GM15510 (cell line): ENCODE measurements around the gene OLFML3.

ENCODE experiments used
- POLR2A ChIP-seq: IDR thresholded peaks from 3 replicates; pipeline ENCODE4 v1.6.1; 2011; ENCODE audit warnings: borderline replicate concordance; ENCODE audit not compliant: insufficient read length; ENCODE audit errors: extremely low read depth

The OLFML3 gene

DNA sequence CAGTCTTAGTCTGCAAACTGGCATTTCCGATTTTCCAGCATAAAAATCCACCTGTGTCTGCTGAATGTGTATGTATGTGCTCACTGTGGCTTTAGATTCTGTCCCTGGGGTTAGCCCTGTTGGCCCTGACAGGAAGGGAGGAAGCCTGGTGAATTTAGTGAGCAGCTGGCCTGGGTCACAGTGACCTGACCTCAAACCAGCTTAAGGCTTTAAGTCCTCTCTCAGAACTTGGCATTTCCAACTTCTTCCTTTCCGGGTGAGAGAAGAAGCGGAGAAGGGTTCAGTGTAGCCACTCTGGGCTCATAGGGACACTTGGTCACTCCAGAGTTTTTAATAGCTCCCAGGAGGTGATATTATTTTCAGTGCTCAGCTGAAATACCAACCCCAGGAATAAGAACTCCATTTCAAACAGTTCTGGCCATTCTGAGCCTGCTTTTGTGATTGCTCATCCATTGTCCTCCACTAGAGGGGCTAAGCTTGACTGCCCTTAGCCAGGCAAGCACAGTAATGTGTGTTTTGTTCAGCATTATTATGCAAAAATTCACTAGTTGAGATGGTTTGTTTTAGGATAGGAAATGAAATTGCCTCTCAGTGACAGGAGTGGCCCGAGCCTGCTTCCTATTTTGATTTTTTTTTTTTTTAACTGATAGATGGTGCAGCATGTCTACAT lies 2.5 kb upstream of the OLFML3 start:
- TF ChIP-seq POLR2A: no peak

DNA sequence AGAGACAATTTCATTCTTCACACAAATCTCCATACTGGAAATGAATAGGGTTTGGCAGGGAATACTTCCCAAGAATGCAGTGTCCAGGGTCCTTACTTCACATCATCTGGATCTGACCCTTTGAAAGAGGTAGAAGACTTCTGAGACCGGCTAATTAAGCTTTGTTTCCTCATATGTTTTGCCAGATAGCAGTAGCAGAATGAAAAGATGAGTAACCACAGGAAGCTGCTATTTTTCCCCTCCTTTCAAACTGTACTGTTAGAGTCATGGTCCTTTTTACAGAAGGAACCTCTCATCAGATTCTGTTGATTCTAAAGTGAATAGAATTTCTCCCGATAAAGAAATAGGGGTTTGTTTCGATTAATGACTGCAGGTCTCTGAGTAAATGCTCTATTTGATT lies 1.4 kb upstream of the OLFML3 start:
- TF ChIP-seq POLR2A: no peak

DNA sequence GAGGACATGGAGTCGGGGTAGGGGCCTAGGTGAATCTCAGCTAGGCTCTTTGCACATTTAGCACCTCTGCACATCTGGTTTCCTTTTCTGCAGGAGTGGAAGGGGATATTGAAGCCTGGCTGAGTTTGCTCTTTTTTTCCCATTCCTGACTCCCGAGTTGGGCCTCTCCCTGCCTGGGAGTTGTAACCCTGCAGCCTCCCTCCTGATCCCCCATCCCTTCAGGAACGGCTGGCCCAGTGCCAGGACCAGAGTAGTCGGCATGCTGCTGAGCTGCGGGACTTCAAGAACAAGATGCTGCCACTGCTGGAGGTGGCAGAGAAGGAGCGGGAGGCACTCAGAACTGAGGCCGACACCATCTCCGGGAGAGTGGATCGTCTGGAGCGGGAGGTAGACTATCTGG lies 836 bp downstream of the OLFML3 start:
- TF ChIP-seq POLR2A: no peak

DNA sequence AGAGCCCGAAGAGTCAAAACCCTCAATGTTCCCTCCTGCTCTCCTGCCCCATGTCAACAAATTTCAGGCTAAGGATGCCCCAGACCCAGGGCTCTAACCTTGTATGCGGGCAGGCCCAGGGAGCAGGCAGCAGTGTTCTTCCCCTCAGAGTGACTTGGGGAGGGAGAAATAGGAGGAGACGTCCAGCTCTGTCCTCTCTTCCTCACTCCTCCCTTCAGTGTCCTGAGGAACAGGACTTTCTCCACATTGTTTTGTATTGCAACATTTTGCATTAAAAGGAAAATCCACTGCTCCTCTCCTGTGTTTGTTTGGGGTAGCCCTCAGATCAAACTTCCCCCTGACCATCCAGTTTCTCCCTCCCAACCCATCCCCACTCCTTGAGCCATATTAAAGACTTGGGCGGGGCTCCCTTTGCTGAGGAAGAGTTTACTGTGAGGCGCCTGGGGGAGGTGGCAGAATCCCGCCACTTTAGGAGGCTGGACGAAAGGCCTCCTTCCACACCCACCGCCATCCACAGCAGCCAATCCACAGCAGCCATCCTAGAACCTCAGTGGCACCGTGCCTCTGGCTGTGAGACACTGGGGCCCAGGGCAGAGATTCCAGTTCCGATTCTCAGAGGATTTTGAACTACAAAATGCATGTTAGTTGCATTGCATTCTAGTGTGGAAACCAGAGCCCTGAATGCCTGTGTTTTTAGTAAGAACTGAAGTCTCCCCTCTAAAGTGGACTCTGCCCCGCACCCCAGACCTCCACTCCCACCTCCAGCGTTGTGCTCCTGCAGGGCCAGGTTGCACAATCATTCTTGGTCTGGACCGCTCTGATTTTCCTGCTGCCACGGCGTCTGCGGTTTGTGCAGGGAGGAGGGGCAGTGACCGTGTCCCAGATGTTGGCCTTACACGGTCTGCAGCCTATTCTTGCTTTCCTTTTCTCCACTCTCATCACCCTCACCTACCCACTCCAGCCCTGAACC lies 3.0 kb downstream of the OLFML3 start:
- TF ChIP-seq POLR2A: no peak

DNA sequence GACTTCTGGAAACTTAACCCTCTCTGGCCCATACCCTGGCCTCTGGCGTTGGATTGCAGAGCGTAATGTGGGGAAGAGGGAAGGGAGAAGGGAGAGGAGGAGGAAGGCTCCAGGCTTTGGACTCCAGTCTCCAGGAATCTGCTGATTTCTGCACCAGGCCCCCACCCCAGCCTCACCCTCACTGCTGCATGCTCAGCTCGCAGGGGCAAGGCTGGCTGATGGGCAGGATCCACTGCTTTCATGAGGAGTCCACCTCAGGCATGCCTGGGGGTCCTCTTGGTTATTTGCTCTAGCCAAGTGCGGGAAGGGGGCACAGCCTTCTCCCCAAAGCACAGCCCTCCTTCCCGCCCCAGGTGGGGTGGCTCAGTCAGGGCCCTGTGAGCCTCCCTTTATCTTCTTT lies 3.7 kb downstream of the OLFML3 start:
- TF ChIP-seq POLR2A: no peak

DNA sequence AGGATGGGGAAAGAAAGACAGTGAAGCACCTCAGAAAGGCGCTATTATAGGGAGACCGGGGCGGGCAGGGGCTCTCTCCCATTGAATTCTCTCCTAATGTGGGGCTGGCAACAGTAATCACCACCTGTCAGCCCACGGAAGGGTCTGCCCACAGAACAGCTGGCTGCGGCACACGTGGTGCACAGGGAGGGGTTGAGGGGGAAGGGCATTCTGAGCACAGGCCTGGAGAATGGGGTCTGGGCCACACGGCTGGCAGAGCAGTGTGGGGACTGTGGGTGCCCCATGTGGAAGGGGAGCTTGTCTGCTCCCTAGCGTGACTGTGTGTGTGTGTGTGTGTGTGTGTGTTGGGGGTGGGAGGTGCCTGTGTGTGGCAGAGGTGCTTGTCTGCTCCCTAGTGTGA lies 4.1 kb downstream of the OLFML3 start:
- TF ChIP-seq POLR2A: no peak

DNA sequence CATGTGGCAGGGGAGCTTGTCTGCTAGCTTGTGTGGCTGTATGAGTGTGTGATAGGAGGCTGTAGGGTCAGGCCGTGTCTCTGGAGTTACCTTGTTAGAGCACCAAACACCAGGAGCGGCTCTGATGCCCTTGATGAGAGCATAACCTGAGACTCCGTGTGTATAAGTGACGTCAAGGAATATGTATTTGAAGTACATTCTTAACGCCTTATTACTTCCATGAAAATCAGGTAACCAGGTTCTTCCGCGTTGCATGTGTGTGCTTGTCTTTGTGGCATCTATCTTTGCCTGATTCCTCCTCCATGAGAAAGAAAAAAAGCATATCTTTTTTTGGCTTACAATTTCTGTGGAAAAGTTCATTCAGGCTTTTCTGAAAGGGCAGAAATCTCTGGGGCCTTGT lies 4.6 kb downstream of the OLFML3 start:
- no peak for TF ChIP-seq POLR2A

DNA sequence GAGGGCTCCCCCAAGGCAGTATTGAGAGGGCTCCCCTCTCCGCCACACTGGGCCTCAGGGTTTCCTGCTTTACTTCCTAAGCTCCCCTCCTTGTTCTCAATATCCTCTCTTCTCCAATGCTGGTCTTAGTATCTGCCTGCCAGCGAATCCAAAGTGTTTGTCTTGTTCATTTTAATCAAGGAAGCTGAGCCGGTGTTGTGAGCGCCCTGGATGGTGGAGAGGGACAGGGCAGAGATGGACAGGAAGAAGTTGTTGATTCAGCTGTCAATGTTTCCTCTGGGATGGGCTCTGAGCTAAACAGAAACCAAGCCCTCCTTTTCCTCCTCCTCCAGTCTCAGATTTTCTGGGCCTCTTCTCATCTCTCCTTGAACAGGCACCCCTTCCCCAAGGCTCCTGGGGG lies 5.4 kb downstream of the OLFML3 start:
- TF ChIP-seq POLR2A: no peak

DNA sequence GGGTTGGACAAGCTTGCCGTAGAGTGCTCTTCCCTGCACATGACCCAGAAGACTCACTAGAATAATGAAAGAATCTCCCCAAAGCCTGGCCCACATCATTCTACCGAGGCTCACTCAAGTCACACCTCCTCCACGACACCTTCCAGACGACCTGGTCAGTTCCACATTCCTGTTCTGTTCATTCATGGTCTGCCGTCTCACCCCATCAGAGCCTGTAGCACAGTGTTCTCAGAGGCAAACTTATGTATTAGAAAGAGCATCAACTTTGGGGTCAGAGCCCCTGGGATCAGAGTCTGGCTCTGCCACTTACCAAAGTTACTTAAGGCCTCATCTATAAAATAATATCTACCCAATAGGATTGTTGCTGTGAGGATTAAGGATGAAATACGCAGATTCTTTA lies 7.5 kb downstream of the OLFML3 start:
- no peak for TF ChIP-seq POLR2A

DNA sequence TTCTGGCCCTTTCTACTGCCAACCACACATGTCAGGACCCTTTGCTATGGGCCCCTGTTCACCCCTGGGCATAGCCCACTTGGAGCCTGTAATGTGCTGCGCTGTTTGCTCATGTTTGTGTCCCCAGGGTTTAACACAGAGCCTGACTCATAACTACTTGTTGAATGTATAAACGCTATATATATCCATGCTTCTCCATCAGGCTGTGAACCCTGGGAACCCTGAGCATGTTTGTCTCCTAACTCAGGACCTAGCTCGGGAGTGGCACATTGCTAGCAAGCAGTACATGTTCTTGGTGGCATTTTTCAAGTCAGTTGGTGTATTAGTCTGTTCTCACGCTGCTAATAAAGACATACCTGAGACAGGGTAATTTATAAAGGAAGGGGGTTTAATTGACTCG lies 8.0 kb downstream of the OLFML3 start:
- TF ChIP-seq POLR2A: no peak

DNA sequence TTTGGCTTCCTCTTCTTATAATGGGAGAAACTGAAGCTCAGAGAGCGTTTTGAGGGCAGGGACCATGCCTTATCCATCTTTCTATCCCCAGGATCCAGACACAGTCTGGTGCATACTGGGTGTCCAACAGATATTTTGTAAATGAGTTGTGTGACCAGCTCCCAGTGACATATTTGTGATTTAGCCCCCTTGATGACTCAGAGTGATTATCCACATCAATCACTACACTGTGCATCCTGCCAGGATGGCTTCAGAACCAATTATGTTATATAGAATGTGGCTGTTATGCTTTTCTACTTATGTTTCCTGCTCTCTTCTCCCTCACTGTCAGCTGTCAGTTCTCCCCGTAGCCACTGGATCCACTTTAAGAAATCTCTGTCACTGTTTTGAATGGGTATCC lies 11.3 kb downstream of the OLFML3 start:
- TF ChIP-seq POLR2A: no peak

DNA sequence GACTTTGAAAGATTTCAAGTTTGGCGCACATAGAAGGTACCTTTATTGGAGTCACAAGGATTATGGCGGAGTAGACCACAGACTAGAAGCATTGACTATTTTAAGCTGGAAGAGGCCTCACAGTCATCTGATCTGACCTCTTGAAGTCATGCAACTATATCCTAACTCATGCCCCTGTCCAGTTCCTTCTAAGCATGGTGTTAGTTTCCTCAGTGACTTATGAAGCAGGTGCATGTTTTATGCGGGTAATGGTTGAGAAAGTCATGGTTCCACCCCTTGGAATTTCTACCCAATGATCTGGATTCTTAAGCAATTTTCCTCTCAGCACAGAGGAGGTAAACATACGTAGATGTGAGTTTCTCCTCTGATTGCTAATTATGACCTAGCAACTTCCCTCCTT lies 11.7 kb downstream of the OLFML3 start:
- TF ChIP-seq POLR2A: no peak

DNA sequence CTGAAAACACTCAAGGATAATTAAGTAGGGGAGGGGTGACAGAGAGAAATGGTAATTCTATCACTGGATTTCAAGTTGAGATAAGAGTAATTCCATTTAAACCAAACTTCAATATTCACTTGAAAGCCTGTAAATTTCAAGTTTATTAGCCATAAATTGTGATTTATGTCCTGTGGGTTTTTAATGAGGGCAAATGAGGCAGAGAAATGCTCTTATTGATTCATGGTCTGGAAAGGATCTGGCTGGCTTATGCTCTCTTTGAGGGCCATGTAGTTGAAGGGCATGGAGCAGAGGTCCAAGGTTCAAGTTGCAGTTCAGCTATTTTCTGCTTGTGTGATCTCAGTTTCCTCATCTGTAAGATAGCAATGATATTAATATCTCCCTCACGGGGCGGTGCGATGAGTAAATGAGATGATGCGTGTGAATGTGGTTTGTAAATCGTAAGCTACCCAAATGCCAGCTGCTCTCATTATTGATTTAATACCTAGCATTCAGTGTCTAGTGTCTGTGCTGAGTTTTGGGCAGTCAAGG lies 12.3 kb downstream of the OLFML3 start:
- no peak for TF ChIP-seq POLR2A

DNA sequence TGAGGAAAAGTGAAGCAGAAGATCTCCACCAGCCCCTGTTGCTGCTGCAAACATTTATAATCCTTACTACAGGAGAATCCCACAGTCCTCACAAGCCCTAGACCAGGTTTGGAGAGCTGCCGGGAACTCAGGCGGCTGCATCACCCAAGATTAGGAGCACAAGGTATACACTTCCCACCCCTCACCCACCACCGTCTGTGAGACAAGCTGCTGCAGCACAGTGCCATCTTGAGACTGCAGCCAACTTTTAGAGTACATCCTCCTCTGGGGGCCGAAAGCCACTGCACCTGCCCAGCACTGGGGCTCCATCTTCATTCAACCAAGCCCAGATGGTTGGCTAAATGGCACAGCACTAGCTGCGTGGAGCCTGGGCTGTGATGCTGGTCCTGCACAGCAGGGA lies 13.8 kb downstream of the OLFML3 start:
- no peak for TF ChIP-seq POLR2A

DNA sequence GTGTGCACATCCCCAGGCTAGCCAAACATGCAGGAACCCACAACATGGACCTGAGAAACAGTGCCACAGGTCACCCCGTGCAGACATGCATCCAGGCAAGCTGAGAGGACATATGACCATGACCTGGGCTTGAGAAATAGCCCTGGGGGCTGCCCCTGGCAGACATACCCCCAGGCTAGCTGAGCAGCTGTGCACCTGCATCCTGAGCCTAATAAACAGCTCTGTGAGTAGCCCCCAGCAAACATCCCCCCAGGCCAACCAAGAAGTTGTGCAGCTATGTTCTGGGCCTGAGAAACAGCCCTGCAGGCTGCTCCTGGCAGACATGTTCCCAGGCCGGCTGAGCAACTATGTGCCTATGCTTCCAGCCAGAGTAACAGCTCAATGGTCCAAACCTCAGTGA lies 14.5 kb downstream of the OLFML3 start:
- no peak for TF ChIP-seq POLR2A

DNA sequence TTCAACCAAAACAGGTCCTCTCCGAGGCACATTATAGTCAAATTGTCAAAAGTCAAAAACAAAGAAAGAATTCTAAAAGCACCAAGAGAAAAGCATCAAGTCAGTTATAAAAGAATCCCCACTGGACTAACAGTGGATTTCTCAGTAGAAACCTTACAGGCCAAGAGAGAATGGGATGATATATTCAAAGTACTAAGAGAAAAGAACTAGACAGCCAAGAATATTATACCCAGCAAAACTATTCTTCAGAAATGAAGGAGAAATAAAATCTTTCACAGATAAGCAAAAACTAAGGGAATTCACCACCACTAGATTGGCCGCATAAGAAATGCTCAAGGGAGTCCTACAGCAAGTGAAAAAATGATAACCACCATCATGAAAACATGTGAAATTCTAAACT lies 16.1 kb downstream of the OLFML3 start:
- no peak for TF ChIP-seq POLR2A
